Endothelial cell of umbilical vein (primary cell): ENCODE results near the gene SNX22. TPM values are rescaled to one million over a fixed set of nuclear protein-coding genes. Genes with fewer than 3 reads are reported as not detected.

ENCODE experiments used
- BruUV-seq: library from RNA; stranded (reverse); fragments of 400-500 nt; replicated peaks from 2 replicates; lab custom pipeline; 2021; lab: Mats Ljungman, UMichigan
- CTCF ChIA-PET: fragments of 300-600, 350-600 bp; sonication (Branson Sonifier 250); formaldehyde crosslinking; loops from one replicate; lab custom pipeline; 2021; ENCODE audit warnings: antibody characterized with exemption, inconsistent platforms; lab: Charles Lee
- POLR2A ChIA-PET: fragments of 300-600, 350-600 bp; sonication (Branson Sonifier 250); formaldehyde crosslinking; loops from one replicate; lab custom pipeline; 2021; ENCODE audit warnings: antibody characterized with exemption, inconsistent platforms; lab: Charles Lee
- DNase-seq: peaks from one replicate; pipeline ENCODE4 v3.0.0-alpha.2; 2011; ENCODE audit warnings: low read depth, low spot score
- FAIRE-seq: peaks from 2 replicates; lab custom pipeline; 2011; peaks lifted over from hg19 to GRCh38; lab: Jason Lieb, UNC
- H2AFZ ChIP-seq: 2 replicates; pipeline ENCODE4 v1.6.0; 2012; ENCODE audit warnings: low read depth, low read length, control low read depth, inconsistent platforms
- H3K27ac ChIP-seq: 2 replicates; pipeline ENCODE4 v1.5.1; 2011; ENCODE audit warnings: low read depth, mild to moderate bottlenecking, control low read depth, low read length, moderate library complexity; ENCODE audit not compliant: insufficient read depth
- H3K27me3 ChIP-seq, 2 experiments: 2 replicates each; pipeline versions ENCODE4 v1.6.0 to v1.6.1; 2011; ENCODE audit warnings: low read length in 2 of 2, mixed read lengths in 1 of 2; ENCODE audit not compliant: control insufficient read depth in 2 of 2, insufficient read depth in 2 of 2
- H3K36me3 ChIP-seq, 2 experiments: 2 replicates in 1 of 2; 3 replicates in 1 of 2; pipeline ENCODE4 v1.5.1; 2011; ENCODE audit warnings: low read length in 2 of 2, mild to moderate bottlenecking in 1 of 2, moderate library complexity in 1 of 2; ENCODE audit not compliant: control insufficient read depth in 2 of 2, insufficient read depth in 2 of 2; ENCODE audit errors: extremely low read depth in 1 of 2
- H3K4me1 ChIP-seq: 3 replicates; pipeline ENCODE4 v1.5.1; 2011; ENCODE audit warnings: mild to moderate bottlenecking, low read length; ENCODE audit not compliant: control insufficient read depth, insufficient read depth; ENCODE audit errors: extremely low read depth
- H3K4me2 ChIP-seq: 2 replicates; pipeline ENCODE4 v1.6.1; 2011; ENCODE audit warnings: low read length, control low read depth, mixed read lengths; ENCODE audit not compliant: insufficient read depth
- H3K4me3 ChIP-seq, 3 experiments: fragments of 200-600 bp in 1 of 3; sonication (generic), shearing (Covaris generic) in 1 of 3; replicated peaks in 1 of 3; 2 replicates each; pipeline ENCODE4 v1.5.1; 2011 to 2016; ENCODE audit warnings: control low read depth in 3 of 3, low read length in 3 of 3, mild to moderate bottlenecking in 2 of 3, inconsistent platforms in 1 of 3, low read depth in 1 of 3, moderate library complexity in 1 of 3; ENCODE audit not compliant: insufficient read depth in 1 of 3
- H3K79me2 ChIP-seq: 2 replicates; pipeline ENCODE4 v1.6.0; 2012; ENCODE audit warnings: low read length, inconsistent platforms; ENCODE audit not compliant: control insufficient read depth, insufficient read depth
- H3K9ac ChIP-seq: replicated peaks from 2 replicates; pipeline ENCODE3; 2011; ENCODE audit warnings: low read length, control low read depth; ENCODE audit not compliant: insufficient read depth; ENCODE audit errors: extremely low read depth
- H3K9me1 ChIP-seq: replicated peaks from 3 replicates; pipeline ENCODE4 v1.6.0; 2011; ENCODE audit warnings: mild to moderate bottlenecking, low read length; ENCODE audit not compliant: control insufficient read depth, insufficient read depth; ENCODE audit errors: extremely low read depth
- H3K9me3 ChIP-seq: replicated peaks from 2 replicates; pipeline ENCODE4 v1.5.1; 2012; ENCODE audit warnings: low read length, inconsistent platforms; ENCODE audit not compliant: control insufficient read depth, insufficient read depth
- H4K20me1 ChIP-seq: replicated peaks from 2 replicates; pipeline ENCODE3; 2011; ENCODE audit warnings: mild to moderate bottlenecking, low read length; ENCODE audit not compliant: control insufficient read depth, insufficient read depth; ENCODE audit errors: extremely low read depth
- EZH2 ChIP-seq: IDR thresholded peaks from 2 replicates; pipeline ENCODE4 v1.6.1; 2012; ENCODE audit warnings: borderline replicate concordance, low read depth, mild to moderate bottlenecking, moderate library complexity, low read length, inconsistent platforms; ENCODE audit not compliant: severe bottlenecking
- FOS ChIP-seq: IDR thresholded peaks from 2 replicates; pipeline ENCODE4 v1.6.1; 2011; ENCODE audit warnings: mild to moderate bottlenecking, low read length, moderate library complexity, borderline replicate concordance; ENCODE audit not compliant: insufficient read depth
- GATA2 ChIP-seq: IDR thresholded peaks from 2 replicates; pipeline ENCODE4 v1.7.0; 2011; ENCODE audit warnings: low read depth, mild to moderate bottlenecking, moderate library complexity, mixed read lengths, low read length; ENCODE audit not compliant: insufficient read length, insufficient read depth
- JUN ChIP-seq: IDR thresholded peaks from 2 replicates; pipeline ENCODE4 v1.6.1; 2011; ENCODE audit warnings: borderline replicate concordance, low read depth; ENCODE audit not compliant: insufficient read length, insufficient read depth
- MYC ChIP-seq: IDR thresholded peaks from one replicate; pipeline ENCODE4 v1.6.1; 2011; ENCODE audit warnings: mild to moderate bottlenecking, low read depth, low read length
- POLR2A ChIP-seq: IDR thresholded peaks from 2 replicates; pipeline ENCODE4 v1.6.1; 2012; ENCODE audit warnings: low read depth, mild to moderate bottlenecking, control low read depth, low read length
- POLR2AphosphoS5 ChIP-seq: IDR thresholded peaks from 2 replicates; pipeline ENCODE4 v1.6.1; 2012; ENCODE audit warnings: low read depth, mild to moderate bottlenecking, control low read depth, low read length, moderate library complexity; ENCODE audit not compliant: insufficient read depth
- dilution Hi-C: fragments of 300-500 bp; cut with MboI; formaldehyde crosslinking; loops from one replicate; pipeline ENCODE4 v1.15.0; 2019; ENCODE audit warnings: low sequenced_read_pairs; ENCODE audit not compliant: extremely low pct_ligation_motif_present
- intact Hi-C: fragments of 100-400 bp; cut with micrococcal nuclease; formaldehyde crosslinking; loops from one replicate; pipeline ENCODE4 v1.10.0; 2022
- polyA plus RNA-seq, 4 experiments: library from polyadenylated mRNA; depleted of rRNA in 3 of 4; stranded (reverse) in 3 of 4; unstranded in 1 of 4; fragments of >200 nt; gene quantifications; 2 replicates each; pipeline versions ENCODE4 v1.2.1 to v1.2.3, GENCODE V29; 2011 to 2012; ENCODE audit warnings: missing spikeins in 1 of 4
- total RNA-seq: library from RNA; stranded (reverse); gene quantifications from 2 replicates; pipeline ENCODE4 v1.2.3, GENCODE V29; 2021
- TF ChIP-seq, protein P1 (sequence below): IDR thresholded peaks from 2 replicates; pipeline ENCODE4 v1.6.1; 2011; ENCODE audit not compliant: insufficient read depth, insufficient read length
- TF ChIP-seq, protein P2 (sequence below), 2 donors: IDR thresholded peaks; 1 replicate in 1 of 2; 2 replicates in 1 of 2; pipeline ENCODE4 v1.5.1; 2011; ENCODE audit warnings: low read length in 2 of 2, mild to moderate bottlenecking in 2 of 2, moderate library complexity in 2 of 2, control low read depth in 1 of 2, inconsistent platforms in 1 of 2, low read depth in 1 of 2; ENCODE audit not compliant: insufficient read depth in 1 of 2; ENCODE audit errors: extremely low read depth in 1 of 2

Gene SNX22
- total and polyA plus RNA-seq, 2 donors (not counting 3 experiments of a cell fraction or from before 2014, with no cell fraction given) = 0.14 to 0.73 TPM

DNA sequence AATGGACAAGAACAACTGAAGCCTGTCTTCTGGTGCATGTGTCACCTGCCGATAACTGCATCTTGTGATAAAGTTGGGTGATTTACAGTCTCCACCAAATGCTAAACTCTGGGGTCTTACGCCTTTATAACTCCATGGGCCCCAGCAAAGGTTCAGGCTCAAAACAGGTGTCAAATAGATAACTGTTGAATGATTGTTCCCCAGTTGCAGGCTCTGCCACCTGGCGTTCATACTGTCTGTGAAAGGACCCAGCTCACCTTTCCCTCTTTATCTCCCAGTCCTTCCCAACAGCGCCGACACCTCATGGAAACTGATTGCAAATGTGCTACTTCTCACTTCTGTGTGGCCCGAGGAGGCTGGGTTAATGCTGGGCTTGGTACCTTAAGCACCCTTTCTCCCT, 8.3 kb upstream of the SNX22 start:
- Histone ChIP-seq H4K20me1 (no peaks in the 10 kb centered on the region), H3K4me2 (no peak overlapping the region), H2AFZ (no peak overlapping the region), H3K27me3 (no peaks in the 10 kb centered on the region), H3K4me1 (peaks cover 12% of the 10 kb centered on the region), H3K4me3 (no peak overlapping the region), H3K9me1 (no peaks in the 10 kb centered on the region), H3K9me3 (no peaks in the 10 kb centered on the region), H3K79me2 (no peaks in the 10 kb centered on the region), H3K9ac (no peak overlapping the region), H3K36me3 (peaks cover 3 to 21% of the 10 kb centered on the region in 2 experiments), H3K27ac (no peak overlapping the region)
- no TSS peak for BruUV-seq
- dilution Hi-C loops (no loop called here), intact Hi-C loops (no loop called here)
- FAIRE-seq (no peak), DNase-seq (no peak)
- CTCF ChIA-PET = interaction anchor here (2.6 kb wide), 1 partner anchor 10 kb away, joined by 8 read pairs; no protein-coding TSS in a partner anchor
- POLR2A ChIA-PET = no interaction called here
- no peak for TF ChIP-seq FOS
- TF ChIP-seq, protein P1, sequence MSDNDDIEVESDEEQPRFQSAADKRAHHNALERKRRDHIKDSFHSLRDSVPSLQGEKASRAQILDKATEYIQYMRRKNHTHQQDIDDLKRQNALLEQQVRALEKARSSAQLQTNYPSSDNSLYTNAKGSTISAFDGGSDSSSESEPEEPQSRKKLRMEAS = no peak
- TF ChIP-seq EZH2 = no peak
- TF ChIP-seq GATA2 = no peak
- TF ChIP-seq POLR2AphosphoS5 = no peak
- TF ChIP-seq POLR2A = no peak
- TF ChIP-seq, protein P2, sequence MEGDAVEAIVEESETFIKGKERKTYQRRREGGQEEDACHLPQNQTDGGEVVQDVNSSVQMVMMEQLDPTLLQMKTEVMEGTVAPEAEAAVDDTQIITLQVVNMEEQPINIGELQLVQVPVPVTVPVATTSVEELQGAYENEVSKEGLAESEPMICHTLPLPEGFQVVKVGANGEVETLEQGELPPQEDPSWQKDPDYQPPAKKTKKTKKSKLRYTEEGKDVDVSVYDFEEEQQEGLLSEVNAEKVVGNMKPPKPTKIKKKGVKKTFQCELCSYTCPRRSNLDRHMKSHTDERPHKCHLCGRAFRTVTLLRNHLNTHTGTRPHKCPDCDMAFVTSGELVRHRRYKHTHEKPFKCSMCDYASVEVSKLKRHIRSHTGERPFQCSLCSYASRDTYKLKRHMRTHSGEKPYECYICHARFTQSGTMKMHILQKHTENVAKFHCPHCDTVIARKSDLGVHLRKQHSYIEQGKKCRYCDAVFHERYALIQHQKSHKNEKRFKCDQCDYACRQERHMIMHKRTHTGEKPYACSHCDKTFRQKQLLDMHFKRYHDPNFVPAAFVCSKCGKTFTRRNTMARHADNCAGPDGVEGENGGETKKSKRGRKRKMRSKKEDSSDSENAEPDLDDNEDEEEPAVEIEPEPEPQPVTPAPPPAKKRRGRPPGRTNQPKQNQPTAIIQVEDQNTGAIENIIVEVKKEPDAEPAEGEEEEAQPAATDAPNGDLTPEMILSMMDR (IDR thresholded peaks at IDR 0.05; ENCODE audit: extremely low read depth in 1 of 2, insufficient read depth in 1 of 2, low read depth in 1 of 2, low read length in 2 of 2) = no peak
- TF ChIP-seq JUN = no peak
- no peak for TF ChIP-seq MYC
